Choroid plexus epithelial cell (primary cell): ENCODE measurements around the gene KIF15.

ENCODE experiments used
- DNase-seq: peaks from one replicate; pipeline ENCODE4 v3.0.0-alpha.2; 2010; ENCODE audit warnings: low read depth
- H3K4me3 ChIP-seq: 2 replicates; pipeline ENCODE4 v1.5.1; 2011; ENCODE audit warnings: low read depth, mild to moderate bottlenecking, control low read depth, low read length, moderate library complexity
- TF ChIP-seq, protein P1 (sequence below): conservative IDR thresholded peaks from 2 replicates; pipeline ENCODE4 v1.5.1; 2011; ENCODE audit warnings: low read depth, mild to moderate bottlenecking, control low read depth, inconsistent platforms, low read length, moderate library complexity

KIF15 gene

DNA sequence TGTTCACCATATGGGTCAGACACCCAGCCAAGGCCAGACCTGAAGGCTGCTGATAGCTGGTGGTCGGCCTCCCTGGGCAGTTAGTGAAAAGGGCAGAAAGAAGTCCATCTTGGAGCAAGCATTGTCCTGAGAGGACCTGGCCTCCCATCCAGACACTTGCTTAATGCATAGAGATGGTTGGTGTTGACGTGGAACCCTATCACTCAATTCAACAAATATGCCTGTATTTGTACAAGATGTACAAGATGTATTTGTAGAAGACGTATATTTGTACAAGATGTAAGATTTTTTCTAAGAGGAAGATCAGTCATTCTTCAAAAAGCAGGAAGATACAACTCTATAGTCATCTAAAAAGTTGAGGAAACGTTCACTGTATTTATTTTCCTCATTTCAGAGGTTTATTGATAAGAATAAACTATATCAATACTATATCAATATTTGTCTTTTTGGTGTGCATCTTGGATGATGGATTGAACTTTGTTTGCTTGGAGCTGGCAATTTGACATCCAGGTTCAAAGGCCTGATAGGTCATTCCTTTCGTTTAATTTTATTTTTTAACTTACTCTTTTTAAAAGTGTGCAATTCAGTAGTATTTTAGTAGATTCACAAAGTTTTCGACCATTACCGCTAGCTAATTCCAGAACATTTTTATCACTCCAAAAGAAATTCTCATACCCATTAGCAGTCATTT, 106.0 kb downstream of the KIF15 start:
- DNase-seq, result no peak
- TF ChIP-seq, protein P1, sequence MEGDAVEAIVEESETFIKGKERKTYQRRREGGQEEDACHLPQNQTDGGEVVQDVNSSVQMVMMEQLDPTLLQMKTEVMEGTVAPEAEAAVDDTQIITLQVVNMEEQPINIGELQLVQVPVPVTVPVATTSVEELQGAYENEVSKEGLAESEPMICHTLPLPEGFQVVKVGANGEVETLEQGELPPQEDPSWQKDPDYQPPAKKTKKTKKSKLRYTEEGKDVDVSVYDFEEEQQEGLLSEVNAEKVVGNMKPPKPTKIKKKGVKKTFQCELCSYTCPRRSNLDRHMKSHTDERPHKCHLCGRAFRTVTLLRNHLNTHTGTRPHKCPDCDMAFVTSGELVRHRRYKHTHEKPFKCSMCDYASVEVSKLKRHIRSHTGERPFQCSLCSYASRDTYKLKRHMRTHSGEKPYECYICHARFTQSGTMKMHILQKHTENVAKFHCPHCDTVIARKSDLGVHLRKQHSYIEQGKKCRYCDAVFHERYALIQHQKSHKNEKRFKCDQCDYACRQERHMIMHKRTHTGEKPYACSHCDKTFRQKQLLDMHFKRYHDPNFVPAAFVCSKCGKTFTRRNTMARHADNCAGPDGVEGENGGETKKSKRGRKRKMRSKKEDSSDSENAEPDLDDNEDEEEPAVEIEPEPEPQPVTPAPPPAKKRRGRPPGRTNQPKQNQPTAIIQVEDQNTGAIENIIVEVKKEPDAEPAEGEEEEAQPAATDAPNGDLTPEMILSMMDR, result no peak
- no peak overlapping the region for H3K4me3 ChIP-seq

DNA sequence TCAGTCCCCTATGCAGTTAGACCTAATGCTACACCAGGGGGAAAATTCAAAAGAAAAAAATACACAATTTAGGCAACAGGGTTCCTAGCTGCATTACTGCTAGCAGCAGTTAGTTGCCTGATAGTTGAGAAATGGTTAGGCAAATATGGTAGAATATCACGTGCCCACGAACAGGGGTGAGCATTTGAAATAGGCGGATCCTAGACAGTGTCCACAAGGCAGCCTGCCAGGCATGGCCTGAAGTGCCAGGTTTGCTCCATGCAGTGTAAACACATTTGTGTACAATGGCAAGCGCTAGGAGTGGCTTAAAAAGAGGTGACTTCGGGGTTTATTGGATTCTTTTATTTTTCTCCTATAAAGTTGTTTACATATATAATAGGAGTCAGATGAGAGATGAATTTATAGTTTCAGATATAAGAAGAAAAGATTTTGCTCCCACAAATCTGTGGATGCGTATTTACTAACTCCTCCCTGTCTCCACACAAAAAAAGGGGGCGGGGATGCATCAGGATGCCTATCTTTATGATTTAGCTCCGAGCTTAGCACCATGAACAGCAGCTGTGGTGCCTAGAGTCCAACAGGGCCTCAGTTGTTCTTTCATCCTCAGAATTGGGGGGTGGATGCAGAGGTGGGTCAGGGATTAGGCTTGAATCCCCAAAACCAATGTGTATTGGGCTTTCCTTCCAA, 108.9 kb downstream of the KIF15 start:
- TF ChIP-seq, protein P1, result no peak
- no peak for DNase-seq

DNA sequence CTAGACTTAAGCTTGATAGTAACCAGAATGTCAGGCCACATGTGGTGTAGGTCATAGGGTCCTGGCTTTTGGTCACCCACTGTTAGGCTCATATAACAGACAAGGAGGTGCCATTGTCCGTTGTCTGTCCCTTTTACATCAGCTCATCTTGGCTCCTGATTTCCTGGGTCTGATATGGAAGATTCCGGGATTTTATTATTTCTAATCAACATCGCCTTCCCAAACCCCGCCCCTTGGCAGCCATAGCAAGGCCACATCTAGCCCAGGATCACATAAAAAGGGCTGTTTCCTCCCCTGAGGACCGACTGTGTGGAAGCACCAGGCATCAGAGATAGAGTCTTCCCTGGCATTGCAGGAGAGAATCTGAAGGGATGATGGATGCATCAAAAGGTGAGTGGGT, 112.7 kb downstream of the KIF15 start, which contains the start of gene TGM4:
TSS of gene TGM4 (plus strand) at position 301 of the 400 bp plus-strand sequence. CDS start at position 372, 71 bp downstream.
- no peak within 1 kb of the TSS for H3K4me3 ChIP-seq
- TF ChIP-seq, protein P1, result no peak
- DNase-seq, result no peak

More for the DNA sequence above, 108.9 kb downstream of the KIF15 start:
- H3K4me3 ChIP-seq, result no peak overlapping the region

DNA sequence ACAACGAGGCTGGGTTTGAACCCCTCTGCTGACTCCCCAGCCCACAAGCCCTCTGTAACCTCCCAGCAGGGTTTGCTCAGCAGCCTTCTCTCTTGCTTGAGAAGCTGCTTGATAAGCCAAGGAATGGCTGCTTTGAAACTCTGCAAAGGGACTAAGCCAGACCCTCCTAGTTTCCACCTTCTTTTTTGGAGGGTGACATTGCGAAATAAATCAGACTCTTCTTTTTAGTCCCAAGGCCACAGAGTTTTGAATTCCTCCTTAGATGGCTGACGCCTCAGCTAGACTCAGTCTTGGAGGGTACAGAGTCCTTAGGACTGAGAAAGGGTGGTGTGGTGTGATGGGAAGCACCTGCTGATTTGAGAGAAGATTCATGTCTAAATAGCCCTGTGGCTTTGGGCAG, 114.0 kb downstream of the KIF15 start:
- no peak overlapping the region for H3K4me3 ChIP-seq
- TF ChIP-seq, protein P1, result no peak
- no peak for DNase-seq

DNA sequence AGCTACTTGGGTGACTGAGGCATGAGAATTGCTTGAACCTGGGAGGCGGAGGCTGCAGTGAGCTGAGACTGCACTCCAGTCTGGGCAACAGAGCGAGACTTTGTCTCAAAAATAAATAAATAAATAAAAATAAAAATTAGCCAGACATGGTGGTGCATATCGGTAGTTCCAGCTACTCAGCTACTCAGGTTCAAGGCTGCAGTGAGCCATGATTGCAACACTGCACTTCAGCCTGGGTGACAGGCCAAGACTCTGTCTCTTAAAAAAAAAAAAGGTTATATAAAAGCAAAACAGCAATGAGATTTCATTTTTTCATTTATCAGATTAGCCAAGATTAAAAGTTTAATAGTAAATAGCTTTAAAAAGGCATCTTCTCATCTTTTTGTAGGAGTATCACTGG, 115.7 kb downstream of the KIF15 start:
- no peak for DNase-seq
- no peak overlapping the region for H3K4me3 ChIP-seq
- TF ChIP-seq, protein P1, result no peak

DNA sequence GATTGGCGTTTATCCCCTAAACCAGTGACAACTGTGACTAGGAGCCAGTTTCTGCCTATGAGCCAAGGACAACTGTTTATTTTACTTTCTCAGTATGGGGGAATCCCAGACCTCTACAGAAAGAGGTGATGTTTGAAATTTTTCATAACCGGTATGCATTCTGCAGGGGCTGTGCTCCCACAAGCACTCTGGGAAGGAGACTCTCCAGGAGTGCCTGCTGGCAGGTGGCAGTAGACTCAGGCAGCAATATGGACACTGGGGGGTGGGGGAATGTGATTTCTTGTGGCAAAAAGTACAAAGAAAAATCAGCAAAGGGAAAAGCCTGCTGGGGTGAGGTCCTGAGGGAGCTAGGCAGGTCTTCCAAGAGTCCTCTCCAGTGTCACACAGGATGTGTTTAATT, 118.7 kb downstream of the KIF15 start:
- peak; percentile 48 for DNase-seq
- TF ChIP-seq, protein P1, result peak; percentile 2
- no peak overlapping the region for H3K4me3 ChIP-seq
